GM12878 (cell line): ENCODE measurements around the gene CSNK1G3. TPM values are rescaled to one million over a fixed set of nuclear protein-coding genes. Genes with fewer than 3 reads are reported as not detected.

Experiments
- ATAC-seq: fragments of 200-7000 bp; cut with Tn5 transposase; 3 replicates; pipeline ENCODE4 v1.9.1; 2020; ENCODE audit warnings: mild to moderate bottlenecking, moderate library complexity
- BruUV-seq: library from RNA; stranded (reverse); fragments of 400-500 nt; replicated peaks from 2 replicates; lab custom pipeline; 2021; lab: Mats Ljungman, UMichigan
- CTCF ChIA-PET: fragments of 300-600 bp; sonication (Branson Sonifier 250); formaldehyde crosslinking; extraction: SDS; loops from one replicate; lab custom pipeline; 2021; ENCODE audit warnings: inconsistent platforms; lab: Yijun Ruan, JAX
- POLR2A ChIA-PET: fragments of 350-600 bp; formaldehyde crosslinking; extraction: SDS; loops from one replicate; lab custom pipeline; 2021; ENCODE audit warnings: inconsistent platforms; lab: Charles Lee
- RAD21 ChIA-PET: fragments of 300-600 bp; sonication (Branson Sonifier 250); formaldehyde crosslinking; loops from one replicate; lab custom pipeline; 2023; ENCODE audit warnings: antibody characterized with exemption; ENCODE audit not compliant: unreplicated experiment; lab: Charles Lee
- SMC1A ChIA-PET: fragments of 300-600 bp; sonication (Branson Sonifier 250); formaldehyde crosslinking; loops from one replicate; lab custom pipeline; 2023; ENCODE audit not compliant: unreplicated experiment, uncharacterized antibody; lab: Charles Lee
- DNase-seq: peaks from one replicate; pipeline ENCODE4 v3.0.0-alpha.2; 2011; ENCODE audit warnings: low read depth, low spot score
- FAIRE-seq: peaks from 3 replicates; lab custom pipeline; 2011; peaks lifted over from hg19 to GRCh38; lab: Jason Lieb, UNC
- H2AFZ ChIP-seq: 2 replicates; pipeline ENCODE4 v1.6.0; 2011; ENCODE audit warnings: low read depth, low read length, control low read depth; ENCODE audit not compliant: control insufficient read depth
- H3K27ac ChIP-seq: 2 replicates; pipeline ENCODE4 v1.5.1; 2011; ENCODE audit warnings: control low read depth; ENCODE audit not compliant: control insufficient read depth, insufficient read depth
- H3K27me3 ChIP-seq, 2 experiments: replicated peaks in 1 of 2; 2 replicates each; pipeline versions ENCODE4 v1.6.0 to v1.6.1; 2011; ENCODE audit warnings: low read length in 1 of 2; ENCODE audit not compliant: control insufficient read depth in 2 of 2, insufficient read depth in 2 of 2
- H3K36me3 ChIP-seq, 2 experiments: 2 replicates each; pipeline ENCODE4 v1.5.1; 2011; ENCODE audit warnings: low read length in 1 of 2; ENCODE audit not compliant: control insufficient read depth in 2 of 2, insufficient read depth in 2 of 2
- H3K4me1 ChIP-seq: 2 replicates; pipeline ENCODE4 v1.6.1; 2011; ENCODE audit warnings: mild to moderate bottlenecking, low read length, moderate library complexity, mixed read lengths; ENCODE audit not compliant: control insufficient read depth, insufficient read depth
- H3K4me2 ChIP-seq: 2 replicates; pipeline ENCODE4 v1.6.0; 2011; ENCODE audit warnings: control low read depth; ENCODE audit not compliant: control insufficient read depth, insufficient read depth
- H3K4me3 ChIP-seq: fragments of 200-600 bp; sonication (generic); 2 replicates; pipeline ENCODE4 v1.5.1; 2016
- H3K79me2 ChIP-seq: 2 replicates; pipeline ENCODE4 v1.6.0; 2011; ENCODE audit warnings: low read length; ENCODE audit not compliant: control insufficient read depth, insufficient read depth
- H3K9ac ChIP-seq: 2 replicates; pipeline ENCODE4 v1.8.0; 2011; ENCODE audit warnings: low read length, control low read depth, mixed read lengths; ENCODE audit not compliant: control insufficient read depth, insufficient read depth
- H3K9me3 ChIP-seq: replicated peaks from 3 replicates; pipeline ENCODE4 v1.5.1; 2011; ENCODE audit warnings: mild to moderate bottlenecking, low read length; ENCODE audit not compliant: control insufficient read depth, insufficient read depth
- H4K20me1 ChIP-seq: 2 replicates; pipeline ENCODE4 v1.6.0; 2011; ENCODE audit not compliant: control insufficient read depth, insufficient read depth
- BCL11A ChIP-seq: IDR thresholded peaks from 2 replicates; pipeline ENCODE4 v1.6.1; 2011; ENCODE audit warnings: low read depth, low read length
- FOXK2 ChIP-seq: fragments of 450-650 bp; IDR thresholded peaks from 2 replicates; pipeline ENCODE4 v1.6.1; 2017; ENCODE audit warnings: mild to moderate bottlenecking, moderate library complexity
- IKZF1 ChIP-seq: fragments of 450-650 bp; conservative IDR thresholded peaks from 2 replicates; pipeline ENCODE4 v1.6.1; 2017; ENCODE audit warnings: antibody characterized with exemption, mild to moderate bottlenecking
- IRF4 ChIP-seq: IDR thresholded peaks from 2 replicates; pipeline ENCODE4 v1.6.1; 2011; ENCODE audit warnings: low read depth, low read length
- NFIC ChIP-seq: IDR thresholded peaks from 2 replicates; pipeline ENCODE4 v1.6.1; 2012; ENCODE audit warnings: low read depth, mild to moderate bottlenecking, inconsistent platforms, low read length, moderate library complexity
- NFYA ChIP-seq: IDR thresholded peaks from 2 replicates; pipeline ENCODE4 v1.6.1; 2011; ENCODE audit warnings: low read depth, mild to moderate bottlenecking, low read length, improper control_type of control experiment, borderline replicate concordance
- NR2F1 ChIP-seq: fragments of 450-650 bp; conservative IDR thresholded peaks from 2 replicates; pipeline ENCODE4 v1.6.1; 2017; ENCODE audit warnings: mild to moderate bottlenecking
- POLR2AphosphoS5 ChIP-seq: IDR thresholded peaks from 2 replicates; pipeline ENCODE4 v1.6.1; 2011; ENCODE audit warnings: mild to moderate bottlenecking, low read length, inconsistent platforms
- RELA ChIP-seq: fragments of 450-650 bp; IDR thresholded peaks from 2 replicates; pipeline ENCODE4 v1.8.0; 2014; ENCODE audit warnings: borderline replicate concordance; ENCODE audit not compliant: partially characterized antibody
- RFX5 ChIP-seq: IDR thresholded peaks from 2 replicates; pipeline ENCODE4 v1.6.1; 2011; ENCODE audit warnings: low read depth, low read length, improper control_type of control experiment
- SP1 ChIP-seq: IDR thresholded peaks from one replicate; pipeline ENCODE4 v1.6.1; 2011; ENCODE audit warnings: low read depth, low read length
- SREBF1 ChIP-seq: IDR thresholded peaks from 2 replicates; pipeline ENCODE4 v1.6.1; 2012; ENCODE audit warnings: mild to moderate bottlenecking, low read length
- SREBF2 ChIP-seq: IDR thresholded peaks from 2 replicates; pipeline ENCODE4 v1.6.1; 2012; ENCODE audit warnings: mild to moderate bottlenecking, low read length
- WGBS: methylation state at CpG from one replicate; pipeline ENCODE4 v1.1.6; 2016; ENCODE audit warnings: low lambda C conversion rate; ENCODE audit not compliant: insufficient replicate concordance, insufficient coverage; ENCODE audit errors: missing lambda C conversion rate; 5-methylcytosine and 5-hydroxymethylcytosine counted together
- in situ Hi-C: fragments of 300-500 bp; cut with MboI; formaldehyde crosslinking; loops from 9 replicates; pipeline ENCODE4 v1.14.3; 2018; ENCODE audit warnings: mixed read lengths
- intact Hi-C: fragments of 100-400 bp; cut with micrococcal nuclease; formaldehyde crosslinking; loops from one replicate; pipeline ENCODE4 v1.14.2; 2022; ENCODE audit not compliant: unreplicated experiment
- polyA plus RNA-seq, 11 experiments: library from polyadenylated mRNA; depleted of rRNA in 4 of 11; unstranded in 6 of 11; stranded (reverse) in 5 of 11; fragments of >200 nt; fragmentation: Nextera tagmentation in 4 of 11; fragmentation: Illumina TruSeq in 1 of 11; extraction: Ambion mirVana in 4 of 11; extraction: Trizol in 1 of 11; gene quantifications; 1 replicate in 1 of 11; 2 replicates in 10 of 11; pipeline versions ENCODE4 v1.2.1 to v1.2.3, GENCODE V29; 2011 to 2016; ENCODE audit warnings: inconsistent platforms in 2 of 11, missing spikeins in 2 of 11, low read depth in 1 of 11
- total RNA-seq, 4 experiments: library from RNA; depleted of rRNA in 3 of 4; stranded (reverse); fragments of >200 nt in 3 of 4; fragmentation: Illumina TruSeq in 1 of 4; extraction: Trizol in 1 of 4; gene quantifications; 2 replicates each; pipeline versions ENCODE4 v1.2.1 to v1.2.3, GENCODE V29; 2013 to 2021
- TF ChIP-seq, protein P1 (sequence below): fragments of 450-650 bp; IDR thresholded peaks from 2 replicates; pipeline ENCODE4 v1.6.1; 2018; ENCODE audit warnings: borderline replicate concordance, mild to moderate bottlenecking; ENCODE audit not compliant: partially characterized antibody
- TF ChIP-seq, protein P2 (sequence below): IDR thresholded peaks from 2 replicates; pipeline ENCODE4 v1.6.1; 2011; ENCODE audit warnings: borderline replicate concordance, low read depth, mild to moderate bottlenecking, moderate library complexity, mixed read lengths, low read length; ENCODE audit not compliant: insufficient read depth; ENCODE audit errors: extremely low read length
- TF ChIP-seq, protein P3 (sequence below): fragments of 450-650 bp; IDR thresholded peaks from 2 replicates; pipeline ENCODE4 v1.6.1; 2017; ENCODE audit warnings: mild to moderate bottlenecking
- TF ChIP-seq, protein P4 (sequence below): fragments of 150-350 bp; IDR thresholded peaks from 2 replicates; pipeline ENCODE4 v1.6.1; 2016; ENCODE audit warnings: low read depth, low read length

Gene CSNK1G3
- total and polyA plus RNA-seq, 10 of the 15 experiments (the other 5 are each of a cell fraction or from before 2014, with no cell fraction given), result 7.4 to 24.1 (median 17.9) TPM

DNA sequence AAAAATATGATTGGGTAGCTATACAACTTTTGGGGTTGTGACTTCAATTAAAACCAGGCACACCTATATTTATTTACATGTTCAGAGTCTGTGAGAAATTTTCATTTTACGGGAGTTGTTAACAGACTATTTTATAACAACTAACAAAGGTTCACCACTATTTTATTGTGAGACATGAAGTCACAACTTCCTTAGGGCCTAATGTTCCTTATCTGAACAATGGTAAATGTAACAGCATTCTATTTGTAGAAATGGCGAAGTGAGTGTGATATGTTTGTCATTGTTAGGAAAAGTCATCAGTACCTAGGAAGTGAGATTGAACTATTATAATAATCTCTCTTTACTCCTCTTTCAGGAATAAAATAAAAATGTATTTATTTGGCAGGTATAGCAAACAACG lies 67.4 kb downstream of the CSNK1G3 start:
- no TSS peak for BruUV-seq
- CTCF ChIA-PET, result interaction anchor here (0.7 kb wide), 1 partner anchor 14 kb away, joined by 3 read pairs; no protein-coding TSS in a partner anchor

More for the DNA sequence above, 67.4 kb downstream of the CSNK1G3 start:
- Histone ChIP-seq H3K4me1 (no peaks in the 10 kb centered on the region), H4K20me1 (no peaks in the 10 kb centered on the region), H3K9ac (no peak overlapping the region), H2AFZ (no peak overlapping the region), H3K27me3 (no peaks in the 10 kb centered on the region), H3K9me3 (no peaks in the 10 kb centered on the region; the same call in 2 of the 3 replicates), H3K36me3 (peaks cover 0 to 5% of the 10 kb centered on the region in 2 experiments; a peak in 2 of 4 replicates), H3K4me3 (no peak overlapping the region), H3K27ac (no peak overlapping the region), H3K79me2 (no peaks in the 10 kb centered on the region)
- DNase-seq (no peak), FAIRE-seq (no peak), ATAC-seq (no peak)
- in situ Hi-C loops (no loop called here), intact Hi-C loops (no loop called here)
- ChIA-PET SMC1A (interaction anchor here (0.8 kb wide), 1 partner anchor 8 kb away, joined by 4 read pairs; no protein-coding TSS in a partner anchor), POLR2A (interaction anchor here (0.7 kb wide), 1 partner anchor 30 kb away, joined by 3 read pairs; no protein-coding TSS in a partner anchor), RAD21 (interaction anchor here (1.4 kb wide), 1 partner anchor 32 kb away, joined by 4 read pairs; no protein-coding TSS in a partner anchor)
- 99% methylated on average over 3 of the region's 3 CpGs for WGBS
- TF ChIP-seq NFIC, result no peak
- no peak for TF ChIP-seq POLR2AphosphoS5
- no peak for TF ChIP-seq FOXK2
- no peak for TF ChIP-seq RFX5
- no peak for TF ChIP-seq NR2F1
- no peak for TF ChIP-seq IKZF1
- no peak for TF ChIP-seq BCL11A
- no peak for TF ChIP-seq SP1
- TF ChIP-seq, protein P1, sequence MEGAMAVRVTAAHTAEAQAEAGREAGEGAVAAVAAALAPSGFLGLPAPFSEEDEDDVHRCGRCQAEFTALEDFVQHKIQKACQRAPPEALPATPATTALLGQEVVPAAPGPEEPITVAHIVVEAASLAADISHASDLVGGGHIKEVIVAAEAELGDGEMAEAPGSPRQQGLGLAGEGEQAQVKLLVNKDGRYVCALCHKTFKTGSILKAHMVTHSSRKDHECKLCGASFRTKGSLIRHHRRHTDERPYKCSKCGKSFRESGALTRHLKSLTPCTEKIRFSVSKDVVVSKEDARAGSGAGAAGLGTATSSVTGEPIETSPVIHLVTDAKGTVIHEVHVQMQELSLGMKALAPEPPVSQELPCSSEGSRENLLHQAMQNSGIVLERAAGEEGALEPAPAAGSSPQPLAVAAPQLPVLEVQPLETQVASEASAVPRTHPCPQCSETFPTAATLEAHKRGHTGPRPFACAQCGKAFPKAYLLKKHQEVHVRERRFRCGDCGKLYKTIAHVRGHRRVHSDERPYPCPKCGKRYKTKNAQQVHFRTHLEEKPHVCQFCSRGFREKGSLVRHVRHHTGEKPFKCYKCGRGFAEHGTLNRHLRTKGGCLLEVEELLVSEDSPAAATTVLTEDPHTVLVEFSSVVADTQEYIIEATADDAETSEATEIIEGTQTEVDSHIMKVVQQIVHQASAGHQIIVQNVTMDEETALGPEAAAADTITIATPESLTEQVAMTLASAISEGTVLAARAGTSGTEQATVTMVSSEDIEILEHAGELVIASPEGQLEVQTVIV, result no peak
- TF ChIP-seq, protein P2, sequence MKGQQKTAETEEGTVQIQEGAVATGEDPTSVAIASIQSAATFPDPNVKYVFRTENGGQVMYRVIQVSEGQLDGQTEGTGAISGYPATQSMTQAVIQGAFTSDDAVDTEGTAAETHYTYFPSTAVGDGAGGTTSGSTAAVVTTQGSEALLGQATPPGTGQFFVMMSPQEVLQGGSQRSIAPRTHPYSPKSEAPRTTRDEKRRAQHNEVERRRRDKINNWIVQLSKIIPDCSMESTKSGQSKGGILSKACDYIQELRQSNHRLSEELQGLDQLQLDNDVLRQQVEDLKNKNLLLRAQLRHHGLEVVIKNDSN, result no peak
- no peak for TF ChIP-seq SREBF2
- no peak for TF ChIP-seq IRF4
- TF ChIP-seq NFYA, result no peak
- TF ChIP-seq, protein P3, sequence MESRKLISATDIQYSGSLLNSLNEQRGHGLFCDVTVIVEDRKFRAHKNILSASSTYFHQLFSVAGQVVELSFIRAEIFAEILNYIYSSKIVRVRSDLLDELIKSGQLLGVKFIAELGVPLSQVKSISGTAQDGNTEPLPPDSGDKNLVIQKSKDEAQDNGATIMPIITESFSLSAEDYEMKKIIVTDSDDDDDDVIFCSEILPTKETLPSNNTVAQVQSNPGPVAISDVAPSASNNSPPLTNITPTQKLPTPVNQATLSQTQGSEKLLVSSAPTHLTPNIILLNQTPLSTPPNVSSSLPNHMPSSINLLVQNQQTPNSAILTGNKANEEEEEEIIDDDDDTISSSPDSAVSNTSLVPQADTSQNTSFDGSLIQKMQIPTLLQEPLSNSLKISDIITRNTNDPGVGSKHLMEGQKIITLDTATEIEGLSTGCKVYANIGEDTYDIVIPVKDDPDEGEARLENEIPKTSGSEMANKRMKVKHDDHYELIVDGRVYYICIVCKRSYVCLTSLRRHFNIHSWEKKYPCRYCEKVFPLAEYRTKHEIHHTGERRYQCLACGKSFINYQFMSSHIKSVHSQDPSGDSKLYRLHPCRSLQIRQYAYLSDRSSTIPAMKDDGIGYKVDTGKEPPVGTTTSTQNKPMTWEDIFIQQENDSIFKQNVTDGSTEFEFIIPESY, result no peak
- TF ChIP-seq, protein P4, sequence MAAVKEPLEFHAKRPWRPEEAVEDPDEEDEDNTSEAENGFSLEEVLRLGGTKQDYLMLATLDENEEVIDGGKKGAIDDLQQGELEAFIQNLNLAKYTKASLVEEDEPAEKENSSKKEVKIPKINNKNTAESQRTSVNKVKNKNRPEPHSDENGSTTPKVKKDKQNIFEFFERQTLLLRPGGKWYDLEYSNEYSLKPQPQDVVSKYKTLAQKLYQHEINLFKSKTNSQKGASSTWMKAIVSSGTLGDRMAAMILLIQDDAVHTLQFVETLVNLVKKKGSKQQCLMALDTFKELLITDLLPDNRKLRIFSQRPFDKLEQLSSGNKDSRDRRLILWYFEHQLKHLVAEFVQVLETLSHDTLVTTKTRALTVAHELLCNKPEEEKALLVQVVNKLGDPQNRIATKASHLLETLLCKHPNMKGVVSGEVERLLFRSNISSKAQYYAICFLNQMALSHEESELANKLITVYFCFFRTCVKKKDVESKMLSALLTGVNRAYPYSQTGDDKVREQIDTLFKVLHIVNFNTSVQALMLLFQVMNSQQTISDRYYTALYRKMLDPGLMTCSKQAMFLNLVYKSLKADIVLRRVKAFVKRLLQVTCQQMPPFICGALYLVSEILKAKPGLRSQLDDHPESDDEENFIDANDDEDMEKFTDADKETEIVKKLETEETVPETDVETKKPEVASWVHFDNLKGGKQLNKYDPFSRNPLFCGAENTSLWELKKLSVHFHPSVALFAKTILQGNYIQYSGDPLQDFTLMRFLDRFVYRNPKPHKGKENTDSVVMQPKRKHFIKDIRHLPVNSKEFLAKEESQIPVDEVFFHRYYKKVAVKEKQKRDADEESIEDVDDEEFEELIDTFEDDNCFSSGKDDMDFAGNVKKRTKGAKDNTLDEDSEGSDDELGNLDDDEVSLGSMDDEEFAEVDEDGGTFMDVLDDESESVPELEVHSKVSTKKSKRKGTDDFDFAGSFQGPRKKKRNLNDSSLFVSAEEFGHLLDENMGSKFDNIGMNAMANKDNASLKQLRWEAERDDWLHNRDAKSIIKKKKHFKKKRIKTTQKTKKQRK, result no peak
- TF ChIP-seq RELA, result no peak
- TF ChIP-seq SREBF1, result no peak
- TF ChIP-seq, all 136 proteins: peak for 0
- H3K4me2 ChIP-seq, result no peak overlapping the region
